ENCODE data around the gene FAF1.

DNA sequence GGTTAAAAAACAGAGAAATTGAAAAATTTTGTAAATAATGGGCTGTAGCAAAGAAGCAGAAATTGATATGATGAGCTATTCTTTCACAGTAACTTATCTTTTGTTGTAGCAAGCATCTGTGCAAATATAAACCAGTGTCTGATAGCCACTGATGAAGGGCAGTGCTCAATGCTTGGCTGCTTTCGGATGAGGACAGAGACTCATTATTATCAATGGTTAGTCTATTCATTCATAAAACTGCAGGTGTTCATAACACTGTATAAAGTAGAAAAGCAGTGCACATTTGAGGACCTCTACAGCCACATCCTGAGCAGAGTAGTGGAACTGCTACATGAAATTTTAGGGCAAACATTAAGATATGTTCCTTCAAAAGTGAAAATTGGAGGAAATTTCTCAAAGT lies 107.2 kb downstream of the FAF1 start:
- TF ChIP-seq, protein P1, sequence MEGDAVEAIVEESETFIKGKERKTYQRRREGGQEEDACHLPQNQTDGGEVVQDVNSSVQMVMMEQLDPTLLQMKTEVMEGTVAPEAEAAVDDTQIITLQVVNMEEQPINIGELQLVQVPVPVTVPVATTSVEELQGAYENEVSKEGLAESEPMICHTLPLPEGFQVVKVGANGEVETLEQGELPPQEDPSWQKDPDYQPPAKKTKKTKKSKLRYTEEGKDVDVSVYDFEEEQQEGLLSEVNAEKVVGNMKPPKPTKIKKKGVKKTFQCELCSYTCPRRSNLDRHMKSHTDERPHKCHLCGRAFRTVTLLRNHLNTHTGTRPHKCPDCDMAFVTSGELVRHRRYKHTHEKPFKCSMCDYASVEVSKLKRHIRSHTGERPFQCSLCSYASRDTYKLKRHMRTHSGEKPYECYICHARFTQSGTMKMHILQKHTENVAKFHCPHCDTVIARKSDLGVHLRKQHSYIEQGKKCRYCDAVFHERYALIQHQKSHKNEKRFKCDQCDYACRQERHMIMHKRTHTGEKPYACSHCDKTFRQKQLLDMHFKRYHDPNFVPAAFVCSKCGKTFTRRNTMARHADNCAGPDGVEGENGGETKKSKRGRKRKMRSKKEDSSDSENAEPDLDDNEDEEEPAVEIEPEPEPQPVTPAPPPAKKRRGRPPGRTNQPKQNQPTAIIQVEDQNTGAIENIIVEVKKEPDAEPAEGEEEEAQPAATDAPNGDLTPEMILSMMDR (IDR thresholded peaks at IDR 0.05 in 4 of 5, conservative IDR thresholded peaks at IDR 0.05 in 1 of 5), result no peak
- no peak for TF ChIP-seq POLR2A (IDR thresholded peaks at IDR 0.05)
